Head of caudate nucleus (tissue), 42 donors: Measurements from ENCODE around the gene CDK5RAP3.

Source experiments
- DNase-seq, 42 donors: peaks; one replicate each; pipeline versions ENCODE4 v3.0.0 to v3.0.0-alpha.2; 2020 to 2021; ENCODE audit warnings: mixed read lengths in 7 of 42
- intact Hi-C: fragments of 100-400 bp; cut with DNase I; formaldehyde crosslinking; loops from one replicate; pipeline ENCODE4 v1.15.0; 2022

CDK5RAP3 gene

GRCh38 chr17:47946516-47946915 is 24.4 kb upstream of the CDK5RAP3 start:
- intact Hi-C loops: no loop called here

GRCh38 chr17:47946929-47947397 is 23.9 kb upstream of the CDK5RAP3 start:
- DNase-seq: peak; percentile 39 to 88 (median 72)
- intact Hi-C loops: no loop called here

More at GRCh38 chr17:47946516-47946915, 24.4 kb upstream of the CDK5RAP3 start:
- DNase-seq: no peak

- intact Hi-C loops: loop anchor here (2.0 kb wide), 1 partner anchor 68 kb away; no protein-coding TSS in a partner anchor
Measured at GRCh38 chr17:47948706-47949196, 22.2 kb upstream of the CDK5RAP3 start.

GRCh38 chr17:47949197-47949759 is 21.6 kb upstream of the CDK5RAP3 start:
- intact Hi-C loops: loop anchor here (2.0 kb wide), 1 partner anchor 68 kb away; no protein-coding TSS in a partner anchor
- peak; percentile 75 to 95 (median 88) for DNase-seq

More at GRCh38 chr17:47948706-47949196, 22.2 kb upstream of the CDK5RAP3 start:
- no peak for DNase-seq

GRCh38 chr17:47949946-47950345 is 21.0 kb upstream of the CDK5RAP3 start:
- DNase-seq: no peak
- intact Hi-C loops: loop anchor here (2.0 kb wide), 1 partner anchor 67 kb away; no protein-coding TSS in a partner anchor

GRCh38 chr17:47950448-47950847 is 20.5 kb upstream of the CDK5RAP3 start:
- DNase-seq: no peak
- intact Hi-C loops: no loop called here

- no peak for DNase-seq
- intact Hi-C loops: no loop called here
Measured at GRCh38 chr17:47952171-47953021, 18.5 kb upstream of the CDK5RAP3 start.

- intact Hi-C loops: no loop called here
- DNase-seq: no peak
Measured at GRCh38 chr17:47953909-47954308, 17.0 kb upstream of the CDK5RAP3 start.

GRCh38 chr17:47955497-47956461 is 15.1 kb upstream of the CDK5RAP3 start:
- intact Hi-C loops: no loop called here
- no peak for DNase-seq

- intact Hi-C loops: no loop called here
- no peak for DNase-seq
Measured at GRCh38 chr17:47956791-47957590, 13.9 kb upstream of the CDK5RAP3 start.

- intact Hi-C loops: no loop called here
- DNase-seq: peak in 4 of 42 donors; percentile 26 to 49 (median 32)
Measured at GRCh38 chr17:47957591-47958490, 13.1 kb upstream of the CDK5RAP3 start, which contains the start of gene PRR15L. Gene PRR15L, minus strand, starts transcription at chr17:47957883. Its CDS starts 4,649 bp downstream, at chr17:47953234.

GRCh38 chr17:47959825-47960655 is 10.9 kb upstream of the CDK5RAP3 start:
- intact Hi-C loops: no loop called here
- DNase-seq: no peak

- intact Hi-C loops: no loop called here
- no peak for DNase-seq
Measured at GRCh38 chr17:47961406-47961805, 9.5 kb upstream of the CDK5RAP3 start.

GRCh38 chr17:47962901-47963300 is 8.0 kb upstream of the CDK5RAP3 start:
- intact Hi-C loops: no loop called here
- DNase-seq: no peak

- intact Hi-C loops: no loop called here
- no peak for DNase-seq
Measured at GRCh38 chr17:47964856-47965255, 6.1 kb upstream of the CDK5RAP3 start.

- intact Hi-C loops: no loop called here
- DNase-seq: no peak
Measured at GRCh38 chr17:47966079-47966519, 4.8 kb upstream of the CDK5RAP3 start.
